ENCODE results near the gene FOXP1.

Gene FOXP1

GRCh38 chr3:71039332-71039731 lies 544.2 kb downstream of the FOXP1 start:
- H3K27me3 ChIP-seq (ENCODE audit: insufficient read depth, low read length) = no peaks in the 10 kb centered on the region
- peaks cover 41% of the 10 kb centered on the region for H3K36me3 ChIP-seq (ENCODE audit: insufficient read depth, low read length)
- no peak overlapping the region for H3K27ac ChIP-seq (ENCODE audit: low read depth, low read length)
- no peak overlapping the region for H2AFZ ChIP-seq (ENCODE audit: low read length, unreplicated experiment)
- H3K4me3 ChIP-seq (ENCODE audit: low read depth, low read length) = no peak overlapping the region
- peaks cover 27% of the 10 kb centered on the region for H3K79me2 ChIP-seq (ENCODE audit: control insufficient read depth, insufficient read depth, low read length, unreplicated experiment)
- H3K4me1 ChIP-seq (ENCODE audit: control insufficient read depth, insufficient read depth, low read length, unreplicated experiment) = peaks cover 17% of the 10 kb centered on the region

DNA sequence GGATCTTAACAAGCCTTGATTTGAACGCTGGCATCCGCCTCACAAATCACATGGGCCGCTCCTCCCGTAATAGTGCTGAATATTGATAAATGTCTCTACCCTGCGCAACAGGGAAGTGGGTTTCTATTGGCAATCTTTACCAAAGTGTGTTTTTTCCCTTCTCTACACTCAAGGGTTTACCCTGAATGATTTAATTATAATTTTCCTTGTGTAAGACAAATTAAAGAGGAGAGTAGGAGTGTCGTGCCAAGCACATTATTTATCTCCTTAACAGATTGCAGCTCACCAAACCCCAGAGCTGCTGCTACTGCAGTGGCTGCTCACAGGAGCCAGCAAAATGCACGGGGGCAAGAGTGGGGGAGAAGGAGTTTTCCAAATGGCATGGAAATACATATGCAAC lies 545.8 kb downstream of the FOXP1 start:
- peaks cover 34% of the 10 kb centered on the region for H3K79me2 ChIP-seq (ENCODE audit: control insufficient read depth, insufficient read depth, low read length, unreplicated experiment)
- no peak overlapping the region for H3K27ac ChIP-seq (ENCODE audit: low read depth, low read length)
- peaks cover 32% of the 10 kb centered on the region for H3K36me3 ChIP-seq (ENCODE audit: insufficient read depth, low read length)
- H3K27me3 ChIP-seq (ENCODE audit: insufficient read depth, low read length) = no peaks in the 10 kb centered on the region
- H3K4me3 ChIP-seq (ENCODE audit: low read depth, low read length) = no peak overlapping the region
- no peak overlapping the region for H2AFZ ChIP-seq (ENCODE audit: low read length, unreplicated experiment)
- H3K4me1 ChIP-seq (ENCODE audit: control insufficient read depth, insufficient read depth, low read length, unreplicated experiment) = peaks cover 17% of the 10 kb centered on the region

- peaks cover 17% of the 10 kb centered on the region for H3K4me1 ChIP-seq (ENCODE audit: control insufficient read depth, insufficient read depth, low read length, unreplicated experiment)
- H3K27ac ChIP-seq (ENCODE audit: low read depth, low read length) = peak overlapping the region; percentile 44
- H3K27me3 ChIP-seq (ENCODE audit: insufficient read depth, low read length) = no peaks in the 10 kb centered on the region
- H3K36me3 ChIP-seq (ENCODE audit: insufficient read depth, low read length) = peaks cover 24% of the 10 kb centered on the region
- H3K4me3 ChIP-seq (ENCODE audit: low read depth, low read length) = 0 out of 2 replicates have a peak overlapping the region, but pooled peaks have one; percentile 5
- H2AFZ ChIP-seq (ENCODE audit: low read length, unreplicated experiment) = no peak overlapping the region
- H3K79me2 ChIP-seq (ENCODE audit: control insufficient read depth, insufficient read depth, low read length, unreplicated experiment) = peaks cover 45% of the 10 kb centered on the region
Measured at GRCh38 chr3:71035886-71036285, 547.6 kb downstream of the FOXP1 start.

GRCh38 chr3:71035314-71035713 lies 548.2 kb downstream of the FOXP1 start:
- peaks cover 18% of the 10 kb centered on the region for H3K36me3 ChIP-seq (ENCODE audit: insufficient read depth, low read length)
- H3K4me1 ChIP-seq (ENCODE audit: control insufficient read depth, insufficient read depth, low read length, unreplicated experiment) = peaks cover 17% of the 10 kb centered on the region
- H2AFZ ChIP-seq (ENCODE audit: low read length, unreplicated experiment) = no peak overlapping the region
- peaks cover 46% of the 10 kb centered on the region for H3K79me2 ChIP-seq (ENCODE audit: control insufficient read depth, insufficient read depth, low read length, unreplicated experiment)
- peak overlapping the region; percentile 44 for H3K27ac ChIP-seq (ENCODE audit: low read depth, low read length)
- H3K4me3 ChIP-seq (ENCODE audit: low read depth, low read length) = 0 out of 2 replicates have a peak overlapping the region, but pooled peaks have one; percentile 5
- H3K27me3 ChIP-seq (ENCODE audit: insufficient read depth, low read length) = no peaks in the 10 kb centered on the region

DNA sequence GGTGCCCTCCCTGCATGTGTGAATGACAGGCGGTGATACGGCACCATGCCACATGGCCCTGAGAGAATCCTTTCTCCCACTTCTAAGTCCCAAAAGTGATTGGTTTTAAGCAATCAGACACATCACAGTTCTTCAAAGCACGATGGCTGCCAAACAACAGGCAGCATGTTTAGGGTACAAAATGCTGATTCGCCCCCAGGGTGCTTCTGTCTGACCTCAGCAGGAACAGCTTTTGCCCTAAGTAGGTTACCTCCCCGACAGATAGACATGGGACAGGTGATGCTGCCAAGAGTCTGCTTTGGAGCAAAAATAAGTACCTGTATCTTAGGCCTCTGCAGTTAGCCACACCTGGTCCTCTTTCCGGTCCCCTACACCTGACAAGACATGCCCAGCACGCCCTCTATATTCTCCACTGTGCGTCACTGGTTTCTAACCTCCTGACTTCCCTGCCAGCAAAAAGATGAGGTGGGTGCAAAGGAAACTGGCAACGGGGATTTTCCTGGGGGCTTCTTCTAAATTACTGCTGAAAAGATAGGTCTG lies 549.8 kb downstream of the FOXP1 start:
- no peak overlapping the region for H3K27ac ChIP-seq (ENCODE audit: low read depth, low read length)
- H3K4me3 ChIP-seq (ENCODE audit: low read depth, low read length) = no peak overlapping the region
- H3K36me3 ChIP-seq (ENCODE audit: insufficient read depth, low read length) = peaks cover 7% of the 10 kb centered on the region; the same call in 1 of the 2 replicates
- peaks cover 17% of the 10 kb centered on the region for H3K4me1 ChIP-seq (ENCODE audit: control insufficient read depth, insufficient read depth, low read length, unreplicated experiment)
- no peaks in the 10 kb centered on the region for H3K27me3 ChIP-seq (ENCODE audit: insufficient read depth, low read length)
- peaks cover 56% of the 10 kb centered on the region for H3K79me2 ChIP-seq (ENCODE audit: control insufficient read depth, insufficient read depth, low read length, unreplicated experiment)
- H2AFZ ChIP-seq (ENCODE audit: low read length, unreplicated experiment) = no peak overlapping the region

GRCh38 chr3:71031914-71032521 lies 551.5 kb downstream of the FOXP1 start:
- Histone ChIP-seq H3K79me2 (ENCODE audit: control insufficient read depth, insufficient read depth, low read length, unreplicated experiment) (peaks cover 57% of the 10 kb centered on the region), H2AFZ (ENCODE audit: low read length, unreplicated experiment) (no peak overlapping the region), H3K36me3 (ENCODE audit: insufficient read depth, low read length) (peaks cover 5% of the 10 kb centered on the region; the same call in 1 of the 2 replicates), H3K27ac (ENCODE audit: low read depth, low read length) (no peak overlapping the region), H3K27me3 (ENCODE audit: insufficient read depth, low read length) (no peaks in the 10 kb centered on the region), H3K4me1 (ENCODE audit: control insufficient read depth, insufficient read depth, low read length, unreplicated experiment) (peaks cover 17% of the 10 kb centered on the region), H3K4me3 (ENCODE audit: low read depth, low read length) (no peak overlapping the region)

DNA sequence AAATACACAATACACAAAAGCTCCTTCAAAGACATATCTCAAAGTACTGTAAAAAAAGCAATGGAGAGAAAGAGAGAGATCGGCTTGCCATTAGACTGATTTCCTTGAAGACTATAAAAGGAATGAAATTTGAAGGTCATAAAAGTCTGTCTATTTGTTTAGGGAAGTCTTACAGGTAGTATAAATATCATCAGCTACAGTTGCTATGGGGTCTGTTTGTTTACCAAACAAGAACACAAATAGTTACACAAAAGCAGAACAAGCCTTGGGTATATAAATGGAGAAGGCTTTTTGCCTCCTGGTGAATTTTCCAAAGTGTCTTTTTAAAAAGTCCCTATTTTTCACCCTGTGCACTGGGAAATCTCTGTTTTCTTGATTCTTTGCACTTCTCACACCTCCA lies 552.3 kb downstream of the FOXP1 start:
- H3K27ac ChIP-seq (ENCODE audit: low read depth, low read length) = no peak overlapping the region

DNA sequence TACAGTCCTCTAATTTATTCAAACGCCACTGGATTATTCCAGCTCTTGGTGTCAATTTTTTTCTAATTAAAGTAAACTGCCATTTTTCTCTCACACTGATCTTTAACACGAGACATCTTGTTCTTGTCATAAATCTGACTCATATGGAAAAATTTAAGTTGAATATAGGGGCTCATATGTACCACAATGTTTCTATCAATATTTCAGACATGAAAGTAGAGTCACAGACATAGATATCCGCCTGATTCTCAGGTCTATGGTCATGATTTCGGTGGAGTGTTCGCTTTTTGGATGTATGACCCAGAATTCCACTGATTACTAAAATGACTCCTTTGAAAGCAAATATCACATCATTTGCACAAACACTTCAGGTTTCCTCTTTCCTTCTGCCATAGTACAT lies 552.8 kb downstream of the FOXP1 start:
- H3K36me3 ChIP-seq (ENCODE audit: insufficient read depth, low read length) = peaks cover 3% of the 10 kb centered on the region; the same call in 1 of the 2 replicates
- no peak overlapping the region for H3K4me3 ChIP-seq (ENCODE audit: low read depth, low read length)
- H2AFZ ChIP-seq (ENCODE audit: low read length, unreplicated experiment) = no peak overlapping the region
- H3K79me2 ChIP-seq (ENCODE audit: control insufficient read depth, insufficient read depth, low read length, unreplicated experiment) = peaks cover 51% of the 10 kb centered on the region
- H3K27ac ChIP-seq (ENCODE audit: low read depth, low read length) = no peak overlapping the region
- peaks cover 11% of the 10 kb centered on the region for H3K4me1 ChIP-seq (ENCODE audit: control insufficient read depth, insufficient read depth, low read length, unreplicated experiment)
- H3K27me3 ChIP-seq (ENCODE audit: insufficient read depth, low read length) = no peaks in the 10 kb centered on the region

More for the DNA sequence above, 552.3 kb downstream of the FOXP1 start:
- Histone ChIP-seq H3K27me3 (ENCODE audit: insufficient read depth, low read length) (no peaks in the 10 kb centered on the region), H3K4me3 (ENCODE audit: low read depth, low read length) (no peak overlapping the region), H3K36me3 (ENCODE audit: insufficient read depth, low read length) (peaks cover 3% of the 10 kb centered on the region; the same call in 1 of the 2 replicates), H2AFZ (ENCODE audit: low read length, unreplicated experiment) (no peak overlapping the region), H3K4me1 (ENCODE audit: control insufficient read depth, insufficient read depth, low read length, unreplicated experiment) (peaks cover 13% of the 10 kb centered on the region), H3K79me2 (ENCODE audit: control insufficient read depth, insufficient read depth, low read length, unreplicated experiment) (peaks cover 53% of the 10 kb centered on the region)

DNA sequence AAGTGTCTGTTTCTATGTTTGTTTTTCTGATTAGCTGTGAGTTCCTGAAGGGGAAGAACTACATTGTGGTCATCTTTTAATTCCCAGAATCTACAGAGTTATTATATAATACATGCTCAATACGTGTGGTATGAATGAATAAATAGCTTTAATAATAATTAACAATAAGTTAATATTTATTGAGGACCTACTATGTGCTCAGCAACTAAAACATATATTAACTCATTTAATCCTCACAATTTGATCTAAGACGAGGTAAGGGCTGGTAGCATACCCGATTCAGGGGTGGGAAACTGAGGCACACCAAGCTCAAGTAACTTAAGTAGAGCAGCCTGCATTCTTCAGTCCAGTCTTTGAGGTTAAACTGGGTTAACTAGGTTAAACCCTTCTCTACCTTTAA lies 553.8 kb downstream of the FOXP1 start:
- peaks cover 12% of the 10 kb centered on the region for H3K4me1 ChIP-seq (ENCODE audit: control insufficient read depth, insufficient read depth, low read length, unreplicated experiment)
- no peak overlapping the region for H2AFZ ChIP-seq (ENCODE audit: low read length, unreplicated experiment)
- H3K27me3 ChIP-seq (ENCODE audit: insufficient read depth, low read length) = no peaks in the 10 kb centered on the region
- H3K36me3 ChIP-seq (ENCODE audit: insufficient read depth, low read length) = no peaks in the 10 kb centered on the region; the same call in 1 of the 2 replicates
- H3K4me3 ChIP-seq (ENCODE audit: low read depth, low read length) = no peak overlapping the region
- no peak overlapping the region for H3K27ac ChIP-seq (ENCODE audit: low read depth, low read length)
- H3K79me2 ChIP-seq (ENCODE audit: control insufficient read depth, insufficient read depth, low read length, unreplicated experiment) = peaks cover 50% of the 10 kb centered on the region

DNA sequence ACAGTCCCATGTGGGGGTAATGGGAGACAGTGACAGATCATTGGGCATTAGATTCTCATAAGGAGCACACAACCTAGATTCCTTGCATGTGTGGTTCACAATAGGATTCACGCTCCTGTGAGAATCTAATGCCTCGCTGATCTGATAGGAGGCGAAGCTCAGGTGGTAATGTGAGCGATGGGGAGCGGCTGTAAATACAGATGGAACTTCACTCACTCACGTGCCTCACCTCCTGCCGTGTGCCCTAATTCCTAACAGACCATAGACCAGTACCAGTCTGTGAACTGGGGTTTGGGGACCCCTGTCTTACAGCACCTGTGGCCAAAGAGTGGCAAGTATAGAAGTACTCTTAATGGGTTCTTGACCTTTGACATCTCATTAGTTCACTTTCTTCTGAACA lies 554.7 kb downstream of the FOXP1 start:
- Histone ChIP-seq H3K36me3 (ENCODE audit: insufficient read depth, low read length) (no peaks in the 10 kb centered on the region; the same call in 1 of the 2 replicates), H2AFZ (ENCODE audit: low read length, unreplicated experiment) (no peak overlapping the region), H3K27ac (ENCODE audit: low read depth, low read length) (no peak overlapping the region), H3K4me1 (ENCODE audit: control insufficient read depth, insufficient read depth, low read length, unreplicated experiment) (peaks cover 12% of the 10 kb centered on the region), H3K79me2 (ENCODE audit: control insufficient read depth, insufficient read depth, low read length, unreplicated experiment) (peaks cover 50% of the 10 kb centered on the region), H3K4me3 (ENCODE audit: low read depth, low read length) (no peak overlapping the region), H3K27me3 (ENCODE audit: insufficient read depth, low read length) (no peaks in the 10 kb centered on the region)

GRCh38 chr3:71028184-71028583 lies 555.3 kb downstream of the FOXP1 start:
- Histone ChIP-seq H3K36me3 (ENCODE audit: insufficient read depth, low read length) (no peaks in the 10 kb centered on the region; the same call in 1 of the 2 replicates), H3K79me2 (ENCODE audit: control insufficient read depth, insufficient read depth, low read length, unreplicated experiment) (peaks cover 48% of the 10 kb centered on the region), H2AFZ (ENCODE audit: low read length, unreplicated experiment) (no peak overlapping the region), H3K27me3 (ENCODE audit: insufficient read depth, low read length) (no peaks in the 10 kb centered on the region), H3K4me1 (ENCODE audit: control insufficient read depth, insufficient read depth, low read length, unreplicated experiment) (peaks cover 12% of the 10 kb centered on the region), H3K27ac (ENCODE audit: low read depth, low read length) (no peak overlapping the region), H3K4me3 (ENCODE audit: low read depth, low read length) (no peak overlapping the region)
